GM12865 (cell line): ENCODE measurements around the gene CECR2.
"Not testable (repeated sequence)": the region's sequence is repeated elsewhere in the genome, so short reads cannot be mapped to it uniquely, and the experiment has no call there.

Experiments
- DNase-seq: peaks from one replicate; pipeline ENCODE4 v3.0.0; 2010; ENCODE audit warnings: low read depth
- H3K4me3 ChIP-seq: 2 replicates; pipeline ENCODE4 v1.5.1; 2011; ENCODE audit warnings: mild to moderate bottlenecking, low read depth, low read length, control low read depth
- CTCF ChIP-seq: IDR thresholded peaks from 2 replicates; pipeline ENCODE4 v1.5.1; 2011; ENCODE audit warnings: low read length, control low read depth, low read depth, inconsistent platforms; ENCODE audit not compliant: insufficient read depth; ENCODE audit errors: missing control alignments

CECR2 gene

DNA sequence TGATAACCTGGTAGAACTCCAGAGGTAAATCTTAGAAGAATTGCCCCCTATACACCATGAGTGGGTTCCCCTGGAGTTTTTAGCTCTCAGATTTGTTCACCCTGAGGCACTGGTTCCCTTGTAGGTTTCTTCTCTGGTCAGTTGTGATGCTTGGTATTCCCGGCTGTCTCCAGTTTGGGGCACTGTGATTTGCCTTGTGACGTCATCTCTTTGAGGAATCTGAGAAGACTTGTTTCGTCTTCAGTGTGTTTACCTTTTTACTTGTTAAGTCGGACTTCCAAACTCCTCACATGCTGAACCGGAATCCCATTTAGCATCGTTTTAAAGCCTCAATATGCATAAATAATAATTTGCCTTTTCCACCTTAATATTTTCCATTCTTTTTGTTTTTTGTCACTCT is 54.4 kb downstream of the CECR2 start:
- TF ChIP-seq CTCF: no peak
- no peak for DNase-seq
- H3K4me3 ChIP-seq: no peak overlapping the region

DNA sequence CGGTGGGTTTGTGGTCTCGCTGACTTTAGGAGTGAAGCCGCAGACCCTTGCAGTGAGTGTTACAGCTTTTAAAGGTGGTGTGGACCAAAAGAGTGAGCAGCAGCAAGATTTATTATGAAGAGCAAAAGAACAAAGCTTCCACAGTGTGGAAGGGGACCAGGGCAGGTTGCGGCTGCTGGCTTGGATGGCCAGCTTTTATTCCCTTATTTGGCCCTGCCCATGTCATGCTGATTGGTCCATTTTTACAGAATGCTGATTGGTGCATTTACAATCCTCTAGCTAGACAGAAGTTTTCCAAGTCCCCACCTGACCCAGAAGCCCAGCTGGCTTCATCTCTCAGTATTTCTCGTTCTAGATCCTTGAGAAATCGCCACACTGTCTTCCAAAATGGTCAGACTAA is 58.3 kb downstream of the CECR2 start:
- not testable (repeated sequence) for H3K4me3 ChIP-seq, DNase-seq

DNA sequence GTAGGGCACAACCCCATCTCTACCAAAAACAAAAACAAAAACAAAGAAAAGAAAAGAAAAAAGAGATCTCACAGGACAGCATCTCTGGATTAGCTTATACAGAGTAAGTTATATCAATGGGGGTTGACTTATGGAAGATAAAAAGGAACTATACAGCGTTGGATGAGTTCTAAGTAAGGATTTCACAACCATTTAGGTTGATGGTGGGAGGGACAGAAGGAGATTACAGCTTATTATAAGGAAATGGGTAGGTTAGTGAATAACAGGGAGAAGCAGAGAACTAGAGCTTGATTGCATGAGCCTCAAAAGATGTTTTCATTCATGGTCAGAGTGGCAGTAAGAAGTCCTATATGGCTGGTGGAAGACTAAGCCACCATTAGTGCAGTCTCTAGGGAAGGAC is 60.3 kb downstream of the CECR2 start:
- H3K4me3 ChIP-seq: no peak overlapping the region
- DNase-seq: no peak
- TF ChIP-seq CTCF: no peak

DNA sequence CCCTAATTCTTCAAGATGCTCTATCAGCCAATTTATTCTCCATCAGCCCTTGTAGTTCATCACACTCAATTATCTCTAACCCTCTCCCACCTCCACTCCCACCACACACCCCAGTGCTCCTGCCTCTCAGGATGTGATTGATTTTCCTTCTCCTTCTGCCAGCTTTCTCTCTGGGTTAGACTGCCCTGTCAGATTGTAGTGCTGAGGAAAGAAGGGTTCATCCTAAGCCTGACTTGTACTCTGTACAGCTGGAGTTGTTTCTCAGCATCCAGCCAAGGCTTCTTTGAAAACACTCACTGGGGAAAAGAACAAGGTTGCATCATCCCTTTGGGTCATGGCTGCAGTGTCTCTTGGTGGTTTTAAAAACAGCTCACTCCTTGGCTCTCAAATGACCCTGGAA is 61.2 kb downstream of the CECR2 start:
- DNase-seq: no peak
- H3K4me3 ChIP-seq: no peak overlapping the region
- TF ChIP-seq CTCF: no peak

GRCh38 chr22:17431179-17431578 is 61.9 kb downstream of the CECR2 start:
- no peak for TF ChIP-seq CTCF
- no peak for DNase-seq
- H3K4me3 ChIP-seq: no peak overlapping the region

GRCh38 chr22:17434856-17435255 is 65.6 kb downstream of the CECR2 start:
- DNase-seq: no peak
- no peak for TF ChIP-seq CTCF
- no peak overlapping the region for H3K4me3 ChIP-seq

- no peak for DNase-seq
- no peak overlapping the region for H3K4me3 ChIP-seq
- TF ChIP-seq CTCF: no peak
Observed at GRCh38 chr22:17435375-17435774, 66.1 kb downstream of the CECR2 start.

DNA sequence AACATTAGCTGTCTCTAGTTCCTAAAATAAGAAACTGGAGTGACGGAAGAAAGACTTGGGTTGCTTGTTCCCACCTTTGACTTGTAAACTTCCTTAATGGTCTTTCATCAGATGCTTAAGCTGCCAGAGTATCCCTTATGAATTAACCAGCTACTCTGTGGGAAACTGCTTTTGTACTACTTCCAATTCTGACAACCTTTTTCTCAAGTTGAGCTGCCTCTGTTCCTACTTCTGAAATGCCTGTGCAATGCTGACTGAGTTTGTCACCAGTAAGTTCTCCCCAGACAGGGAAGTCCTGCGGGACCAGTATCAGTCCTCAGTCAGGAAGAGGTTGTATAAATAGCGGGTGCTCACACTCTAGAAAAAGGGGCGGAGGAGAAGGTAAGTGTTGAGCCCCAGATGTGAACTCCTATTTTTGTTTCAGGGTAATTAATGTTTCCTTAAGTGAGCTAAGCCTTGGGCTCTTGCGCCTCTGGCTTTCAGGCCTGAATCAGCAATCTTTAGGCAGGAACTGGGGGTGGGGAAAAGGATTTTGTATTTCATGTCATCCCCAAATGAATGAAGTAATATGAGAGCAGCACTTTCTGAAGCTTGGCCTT is 67.2 kb downstream of the CECR2 start:
- DNase-seq: peak; percentile 42
- no peak overlapping the region for H3K4me3 ChIP-seq
- no peak for TF ChIP-seq CTCF
